Smooth muscle cell (in vitro differentiated cells): ENCODE data around the gene CTIF. TPM values are rescaled to one million over a fixed set of nuclear protein-coding genes. Genes with fewer than 3 reads are reported as not detected.

Experiments used
- DNase-seq: peaks from one replicate; lab custom pipeline; 2025; ENCODE audit not compliant: unreplicated experiment; lab: John Stamatoyannopoulos, UW
- H2AFZ ChIP-seq: fragments of 200-600 bp; sonication (generic); 2 replicates; pipeline ENCODE4 v1.6.0; 2016; ENCODE audit warnings: antibody characterized with exemption, low read depth, mild to moderate bottlenecking
- H3F3A ChIP-seq: fragments of 200-600 bp; sonication (generic); 2 replicates; pipeline ENCODE4 v1.6.0; 2017; ENCODE audit warnings: antibody characterized with exemption, low read depth
- H3K27ac ChIP-seq: fragments of 200-600 bp; sonication (generic); 2 replicates; pipeline ENCODE4 v1.5.1; 2016; ENCODE audit warnings: low read depth, mild to moderate bottlenecking
- H3K27me3 ChIP-seq: fragments of 200-600 bp; sonication (generic); 2 replicates; pipeline ENCODE4 v1.6.1; 2016; ENCODE audit warnings: low read depth, mild to moderate bottlenecking
- H3K36me3 ChIP-seq: fragments of 200-600 bp; sonication (generic); 2 replicates; pipeline ENCODE4 v1.5.1; 2016; ENCODE audit warnings: low read depth
- H3K4me1 ChIP-seq: fragments of 200-600 bp; sonication (generic); 2 replicates; pipeline ENCODE4 v1.5.1; 2016; ENCODE audit warnings: low read depth
- H3K4me2 ChIP-seq: fragments of 200-600 bp; sonication (generic); 2 replicates; pipeline ENCODE4 v1.6.0; 2016; ENCODE audit warnings: mild to moderate bottlenecking
- H3K4me3 ChIP-seq: fragments of 200-600 bp; sonication (generic); 2 replicates; pipeline ENCODE4 v1.5.1; 2016; ENCODE audit warnings: mild to moderate bottlenecking
- H3K79me2 ChIP-seq: fragments of 200-600 bp; sonication (generic); 2 replicates; pipeline ENCODE4 v1.6.0; 2016; ENCODE audit warnings: low read depth, mild to moderate bottlenecking
- H3K9ac ChIP-seq: fragments of 200-600 bp; sonication (generic); 2 replicates; pipeline ENCODE4 v1.6.0; 2016; ENCODE audit warnings: low read depth
- H3K9me3 ChIP-seq: fragments of 200-600 bp; sonication (generic); replicated peaks from 2 replicates; pipeline ENCODE4 v1.5.1; 2016; ENCODE audit warnings: low read depth
- H4K20me1 ChIP-seq: fragments of 200-600 bp; sonication (generic); 2 replicates; pipeline ENCODE4 v1.6.0; 2016; ENCODE audit warnings: low read depth
- CTCF ChIP-seq: fragments of 200-600 bp; sonication (generic); IDR thresholded peaks from 2 replicates; pipeline ENCODE4 v1.5.1; 2017; ENCODE audit warnings: borderline replicate concordance, mild to moderate bottlenecking, antibody characterized with exemption; ENCODE audit not compliant: insufficient read depth, poor library complexity, severe bottlenecking
- WGBS: methylation state at CpG from one replicate; pipeline ENCODE4 v1.1.7; 2016; ENCODE audit warnings: low lambda C conversion rate; 5-methylcytosine and 5-hydroxymethylcytosine counted together
- polyA plus RNA-seq: library from polyadenylated mRNA; unstranded; fragments of >200 nt; fragmentation: Nextera tagmentation; extraction: Ambion mirVana; gene quantifications from 2 replicates; pipeline ENCODE4 v1.2.1, GENCODE V29; 2016
- total RNA-seq: library from RNA; depleted of rRNA; stranded (reverse); fragments of >200 nt; gene quantifications from 2 replicates; pipeline ENCODE4 v1.2.3, GENCODE V29; 2014

The CTIF gene
- total and polyA plus RNA-seq, 2 experiments from 2014 or later, result 22.2 to 25.3 TPM

DNA sequence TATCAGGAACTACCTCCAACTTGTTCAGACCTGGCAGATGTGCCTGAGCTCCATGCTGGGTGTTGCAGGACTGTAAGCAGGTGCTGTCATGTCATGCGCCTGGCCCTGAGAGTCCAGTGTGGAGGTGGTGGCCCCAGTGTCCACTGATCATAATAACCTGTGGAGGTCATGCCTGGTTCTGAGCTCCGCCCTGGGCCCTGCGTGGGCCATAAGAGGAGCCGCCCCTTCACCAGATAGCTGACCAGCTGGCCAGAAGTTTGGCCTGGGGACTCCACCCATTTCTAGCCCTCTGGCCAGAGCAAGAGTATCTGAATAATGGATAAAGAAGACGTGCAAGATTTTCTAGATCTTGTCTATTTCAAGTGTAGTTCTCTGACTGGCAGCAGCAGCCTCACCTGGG is 72.4 kb downstream of the CTIF start:
- no peak overlapping the region for H3K9ac ChIP-seq
- no peak for TF ChIP-seq CTCF
- H3K4me3 ChIP-seq, result no peak overlapping the region
- 96% methylated on average over 5 of the region's 5 CpGs for WGBS
- peaks cover 2% of the 10 kb centered on the region for H3F3A ChIP-seq
- H4K20me1 ChIP-seq, result peaks cover 100% of the 10 kb centered on the region
- no peak for DNase-seq
- no peaks in the 10 kb centered on the region for H3K9me3 ChIP-seq
- H2AFZ ChIP-seq, result no peak overlapping the region
- H3K4me1 ChIP-seq, result peaks cover 12% of the 10 kb centered on the region
- no peak overlapping the region for H3K27ac ChIP-seq
- H3K4me2 ChIP-seq, result no peak overlapping the region
- peaks cover 45% of the 10 kb centered on the region for H3K79me2 ChIP-seq
- H3K27me3 ChIP-seq, result no peaks in the 10 kb centered on the region
- H3K36me3 ChIP-seq, result no peaks in the 10 kb centered on the region

- no peak for DNase-seq
- no peak overlapping the region for H3K4me2 ChIP-seq
- H3K9ac ChIP-seq, result no peak overlapping the region
- H3K79me2 ChIP-seq, result peaks cover 38% of the 10 kb centered on the region
- H3K4me1 ChIP-seq, result peaks cover 7% of the 10 kb centered on the region
- no peaks in the 10 kb centered on the region for H3K9me3 ChIP-seq
- 94% methylated on average over 10 of the region's 10 CpGs for WGBS
- no peaks in the 10 kb centered on the region for H3K27me3 ChIP-seq
- H2AFZ ChIP-seq, result no peak overlapping the region
- H3K36me3 ChIP-seq, result no peaks in the 10 kb centered on the region
- peaks cover 2% of the 10 kb centered on the region for H3F3A ChIP-seq
- no peak overlapping the region for H3K4me3 ChIP-seq
- no peak for TF ChIP-seq CTCF
- H4K20me1 ChIP-seq, result peaks cover 100% of the 10 kb centered on the region
- no peak overlapping the region for H3K27ac ChIP-seq
These were observed 73.1 kb downstream of the CTIF start for GRCh38 chr18:48611785-48612480.

DNA sequence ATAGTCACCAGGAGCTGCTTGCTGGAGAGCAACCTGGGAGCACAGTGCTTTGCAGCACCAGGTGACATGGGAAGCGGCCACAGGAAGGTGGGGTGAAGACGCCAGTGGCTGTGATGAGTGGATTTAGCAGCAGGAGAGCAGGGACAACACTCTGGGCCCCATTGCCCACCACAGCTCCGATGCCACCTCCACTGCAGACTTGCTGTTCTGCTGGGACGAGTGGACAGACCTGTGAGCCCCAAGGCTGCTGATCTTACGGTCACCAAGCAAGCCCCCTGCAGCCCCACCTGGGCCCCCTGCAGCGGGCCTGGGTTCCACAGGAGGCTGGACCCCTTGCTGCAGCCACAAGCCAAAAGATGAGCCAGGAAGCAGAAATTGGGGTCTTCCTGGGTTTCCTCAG is 73.7 kb downstream of the CTIF start:
- Histone ChIP-seq H3K27ac (no peak overlapping the region), H4K20me1 (peaks cover 100% of the 10 kb centered on the region), H3F3A (peaks cover under 1% of the 10 kb centered on the region), H3K4me3 (no peak overlapping the region), H2AFZ (no peak overlapping the region), H3K9ac (no peak overlapping the region), H3K36me3 (no peaks in the 10 kb centered on the region), H3K79me2 (peaks cover 37% of the 10 kb centered on the region), H3K9me3 (no peaks in the 10 kb centered on the region), H3K27me3 (no peaks in the 10 kb centered on the region), H3K4me2 (no peak overlapping the region), H3K4me1 (peaks cover 5% of the 10 kb centered on the region)
- WGBS, result 99% methylated on average over 6 of the region's 6 CpGs
- TF ChIP-seq CTCF, result no peak
- no peak for DNase-seq

DNA sequence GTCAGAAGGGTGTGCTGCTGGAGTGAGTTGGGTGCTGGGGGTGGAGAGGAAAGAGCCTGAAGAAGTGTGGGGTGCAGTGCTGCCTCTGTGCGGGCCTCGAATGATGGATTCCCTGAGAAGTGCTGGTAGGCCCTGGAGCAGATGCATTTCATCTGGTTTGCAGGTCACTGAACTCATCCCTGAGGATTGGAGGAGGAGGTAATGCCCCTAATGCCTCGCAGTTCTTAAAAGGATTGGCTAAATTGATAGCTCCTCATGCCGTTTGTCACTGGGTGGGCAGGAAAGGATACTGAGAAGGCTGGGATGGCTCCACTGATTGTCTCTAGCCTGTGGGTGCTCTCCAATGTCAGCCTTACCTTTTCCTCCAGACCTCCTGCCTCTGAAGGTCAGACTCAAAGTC is 74.1 kb downstream of the CTIF start:
- Histone ChIP-seq H3K27ac (no peak overlapping the region), H3K27me3 (no peaks in the 10 kb centered on the region), H3K9me3 (no peaks in the 10 kb centered on the region), H3K4me2 (no peak overlapping the region), H3K79me2 (peaks cover 37% of the 10 kb centered on the region), H3F3A (no peaks in the 10 kb centered on the region), H3K9ac (no peak overlapping the region), H4K20me1 (peaks cover 100% of the 10 kb centered on the region), H2AFZ (no peak overlapping the region), H3K4me3 (no peak overlapping the region), H3K4me1 (peaks cover 5% of the 10 kb centered on the region), H3K36me3 (no peaks in the 10 kb centered on the region)
- DNase-seq, result no peak
- no peak for TF ChIP-seq CTCF
- WGBS, result 73% methylated on average over 4 of the region's 4 CpGs
